ENCODE results near the gene RNF157.
A peak's percentile ranks its signal among the peaks of the same experiment; 100 is the strongest.

RNF157 gene

GRCh38 chr17:76123191-76123499 lies 117.1 kb downstream of the RNF157 start:
- DNase-seq (ENCODE audit: low spot score): no peak

GRCh38 chr17:76122431-76123190 lies 117.7 kb downstream of the RNF157 start:
- no peak for DNase-seq (ENCODE audit: low spot score)

- DNase-seq (ENCODE audit: low spot score): peak; percentile 71
Measured at GRCh38 chr17:76121932-76122430, 118.3 kb downstream of the RNF157 start.

GRCh38 chr17:76120658-76121008 lies 119.7 kb downstream of the RNF157 start:
- DNase-seq (ENCODE audit: low spot score): no peak

GRCh38 chr17:76119409-76120371 lies 120.6 kb downstream of the RNF157 start:
- no peak for DNase-seq (ENCODE audit: low spot score)

GRCh38 chr17:76115138-76115754 lies 125.0 kb downstream of the RNF157 start:
- DNase-seq (ENCODE audit: low spot score): no peak

- no peak for DNase-seq (ENCODE audit: low spot score)
Measured at GRCh38 chr17:76111956-76112355, 128.3 kb downstream of the RNF157 start.

GRCh38 chr17:76107509-76107908 lies 132.8 kb downstream of the RNF157 start:
- DNase-seq (ENCODE audit: low spot score): peak; percentile 3

GRCh38 chr17:76106703-76107102 lies 133.6 kb downstream of the RNF157 start:
- no peak for DNase-seq (ENCODE audit: low spot score)

GRCh38 chr17:76104896-76105231 lies 135.4 kb downstream of the RNF157 start:
- no peak for DNase-seq (ENCODE audit: low spot score)

- DNase-seq (ENCODE audit: low spot score): no peak
Measured at GRCh38 chr17:76104140-76104895, 136.0 kb downstream of the RNF157 start.

- DNase-seq (ENCODE audit: low spot score): peak; percentile 97
Measured at GRCh38 chr17:76103274-76104139, 136.8 kb downstream of the RNF157 start, which contains the start of gene EXOC7. TSS of gene EXOC7 (minus strand) at chr17:76103787. CDS start at chr17:76103692, 95 bp downstream.

GRCh38 chr17:76102944-76103273 lies 137.4 kb downstream of the RNF157 start:
- no peak for DNase-seq (ENCODE audit: low spot score)

GRCh38 chr17:76097716-76098295 lies 142.5 kb downstream of the RNF157 start:
- DNase-seq (ENCODE audit: low spot score): no peak

GRCh38 chr17:76095943-76096342 lies 144.3 kb downstream of the RNF157 start:
- no peak for DNase-seq (ENCODE audit: low spot score)

- no peak for DNase-seq (ENCODE audit: low spot score)
Measured at GRCh38 chr17:76094046-76094445, 146.2 kb downstream of the RNF157 start.

- peak; percentile 4 for DNase-seq (ENCODE audit: low spot score)
Measured at GRCh38 chr17:76092526-76093413, 147.5 kb downstream of the RNF157 start.

All from iPS-NIHi11 (cell line).